PC-9 (cell line): Measurements from ENCODE around the gene EML1.

Experiments
- CTCF ChIP-seq: fragments of 200-600 bp; sonication (generic); conservative IDR thresholded peaks from 2 replicates; pipeline ENCODE4 v1.6.1; 2017; ENCODE audit warnings: mixed run types, antibody characterized with exemption, mild to moderate bottlenecking, moderate library complexity
- EZH2 ChIP-seq: fragments of 200-600 bp; sonication (generic); IDR thresholded peaks from 2 replicates; pipeline ENCODE4 v1.8.0; 2017; ENCODE audit warnings: antibody characterized with exemption, low read depth

- TF ChIP-seq CTCF (no peak), EZH2 (no peak)
Observed at GRCh38 chr14:99931308-99931707, 138.1 kb downstream of the EML1 start.
